HFF-Myc (cell line): ENCODE results near the gene STXBP4.

Experiments
- DNase-seq: peaks from one replicate; pipeline ENCODE4 v3.0.0-alpha.2; 2011; ENCODE audit warnings: low read depth; ENCODE audit errors: extremely low read depth
- H3K4me3 ChIP-seq: replicated peaks from 2 replicates; pipeline ENCODE4 v1.5.1; 2011; ENCODE audit warnings: low read depth, mild to moderate bottlenecking, control low read depth, low read length
- CTCF ChIP-seq: IDR thresholded peaks from 2 replicates; pipeline ENCODE4 v1.5.1; 2012; ENCODE audit warnings: mild to moderate bottlenecking, low read depth, low read length, control low read depth; ENCODE audit errors: missing control alignments

STXBP4 gene

DNA sequence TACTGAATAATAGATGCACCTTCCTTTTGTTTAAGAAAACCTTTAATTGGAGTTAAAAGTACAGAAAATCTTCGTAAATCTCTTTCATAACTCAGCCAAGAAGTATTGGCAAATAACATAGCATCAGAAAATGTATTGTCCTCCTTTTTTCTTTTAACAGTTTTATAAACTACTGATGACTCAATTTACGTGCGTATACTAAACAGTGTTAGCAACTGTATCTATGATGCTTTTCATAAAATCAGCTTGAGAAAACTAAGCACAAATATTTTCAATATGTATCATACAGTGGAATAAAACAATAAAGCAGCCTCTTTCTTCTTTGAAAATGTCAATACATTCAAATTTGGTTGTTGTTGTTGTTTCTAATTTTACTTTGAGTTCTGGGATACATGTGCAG lies 88.6 kb downstream of the STXBP4 start:
- no peak overlapping the region for H3K4me3 ChIP-seq
- DNase-seq, result no peak
- TF ChIP-seq CTCF, result no peak

DNA sequence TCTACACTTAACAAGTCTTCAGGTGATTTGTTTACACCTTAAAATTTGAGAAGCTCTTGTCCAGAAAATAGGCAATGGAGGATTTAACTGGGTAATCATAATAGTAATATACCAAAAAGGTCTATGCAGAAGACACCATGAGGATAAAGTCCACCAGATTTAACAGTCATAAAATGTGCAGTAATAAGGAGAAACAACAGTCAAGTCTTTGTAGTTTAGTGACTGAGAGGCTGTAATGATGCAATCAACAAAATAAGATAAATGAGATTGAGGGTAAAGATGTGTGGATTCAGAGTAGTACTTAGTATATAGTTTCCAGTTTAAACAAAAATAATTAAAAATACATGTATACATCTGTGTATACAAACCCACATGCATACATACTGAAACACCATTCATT lies 91.2 kb downstream of the STXBP4 start:
- no peak for TF ChIP-seq CTCF
- H3K4me3 ChIP-seq, result no peak overlapping the region
- no peak for DNase-seq

DNA sequence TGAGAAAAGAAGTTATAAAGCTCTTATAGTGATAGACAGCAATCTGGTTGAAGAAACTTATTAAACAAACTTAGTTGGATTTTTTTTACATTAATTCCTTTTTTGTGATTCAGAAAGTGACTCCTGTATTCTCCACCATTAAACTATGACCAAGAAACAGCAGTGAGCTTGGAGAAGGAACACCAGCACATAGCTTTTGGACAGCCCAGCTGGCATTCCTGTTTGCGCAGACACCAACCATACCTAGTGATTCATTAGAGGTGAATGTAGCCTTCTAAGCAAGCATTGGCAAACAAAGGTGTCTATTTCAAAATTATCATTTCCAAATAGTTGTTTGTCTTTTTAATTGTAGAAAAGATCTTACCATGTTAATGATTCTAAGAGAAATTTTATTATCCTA lies 94.4 kb downstream of the STXBP4 start:
- TF ChIP-seq CTCF, result no peak

GRCh38 chr17:55063885-55064874 lies 95.6 kb downstream of the STXBP4 start:
- DNase-seq, result no peak
- no peak overlapping the region for H3K4me3 ChIP-seq
- TF ChIP-seq CTCF, result no peak

More for the DNA sequence above, 94.4 kb downstream of the STXBP4 start:
- DNase-seq, result no peak
- H3K4me3 ChIP-seq, result no peak overlapping the region

GRCh38 chr17:55067697-55068439 lies 99.3 kb downstream of the STXBP4 start:
- no peak overlapping the region for H3K4me3 ChIP-seq
- DNase-seq, result no peak
- TF ChIP-seq CTCF, result no peak

DNA sequence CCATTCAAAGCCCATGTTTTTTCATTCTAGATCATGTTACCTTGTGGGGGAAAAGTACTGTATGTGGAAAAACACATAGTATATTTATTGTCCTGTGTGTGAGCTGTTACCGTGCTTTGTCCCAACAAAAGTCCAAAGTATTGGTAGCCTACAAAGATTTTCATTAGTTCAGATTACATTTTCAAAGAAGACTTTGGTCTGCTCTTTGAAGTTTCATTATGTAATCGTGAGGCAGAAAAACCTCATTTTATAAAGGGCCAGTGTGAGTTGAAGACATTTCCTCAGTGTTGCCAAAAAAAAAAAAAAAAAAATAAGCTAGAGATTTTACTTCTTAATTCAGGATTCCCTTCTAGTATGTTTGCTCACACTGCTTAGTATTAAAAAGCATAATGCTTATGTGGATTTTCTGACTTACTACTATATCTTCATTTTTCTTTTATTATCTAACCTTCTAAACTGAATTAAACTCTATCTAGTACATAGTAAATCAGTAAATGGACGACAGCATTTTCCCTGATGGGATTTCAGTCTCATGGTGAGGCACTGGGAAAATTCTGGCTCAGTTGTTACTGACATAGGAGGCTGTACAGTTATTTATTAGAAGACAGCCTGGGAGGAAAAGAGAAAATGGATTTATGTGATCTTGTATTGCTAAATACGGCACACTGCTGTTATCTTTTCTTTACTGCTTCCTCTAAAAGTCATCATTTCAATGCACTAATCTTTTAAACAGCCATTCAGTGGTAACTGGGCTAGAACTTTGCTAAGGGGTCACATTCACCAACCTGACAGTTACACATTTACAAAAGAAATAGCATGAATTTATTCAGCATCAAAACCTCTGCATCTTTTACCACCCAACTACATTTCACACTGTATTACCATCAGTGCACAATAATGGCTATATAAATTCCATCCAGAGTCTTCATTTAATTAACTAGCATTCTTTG lies 100.6 kb downstream of the STXBP4 start:
- H3K4me3 ChIP-seq, result no peak overlapping the region
- DNase-seq, result no peak
- no peak for TF ChIP-seq CTCF
